ENCODE data around the gene CYP2A13.
"Not testable (repeated sequence)": the region's sequence is repeated elsewhere in the genome, so short reads cannot be mapped to it uniquely, and the experiment has no call there.

- not testable (repeated sequence) for TF ChIP-seq EP300, CTCF, POLR2A, POLR2AphosphoS5 (IDR thresholded peaks at IDR 0.05)
Observed at GRCh38 chr19:41053331-41053730, 34.9 kb upstream of the CYP2A13 start.

Data from gastroesophageal sphincter (tissue), 3 donors.